Measurements from ENCODE around the gene ATP2B3.

ATP2B3 gene

GRCh38 chrX:153623310-153624029 lies 106.0 kb downstream of the ATP2B3 start:
- no peak for DNase-seq

- DNase-seq = no peak
Observed at GRCh38 chrX:153624196-153625091, 107.0 kb downstream of the ATP2B3 start.

- no peak for DNase-seq
Observed at GRCh38 chrX:153625271-153626024, 108.0 kb downstream of the ATP2B3 start.

- no peak for DNase-seq
Observed at GRCh38 chrX:153626025-153626633, 108.7 kb downstream of the ATP2B3 start.

GRCh38 chrX:153626863-153627674 lies 109.6 kb downstream of the ATP2B3 start:
- DNase-seq = no peak

GRCh38 chrX:153627675-153628111 lies 110.3 kb downstream of the ATP2B3 start:
- DNase-seq = no peak

- no peak for DNase-seq
Observed at GRCh38 chrX:153628129-153628528, 110.7 kb downstream of the ATP2B3 start.

GRCh38 chrX:153628665-153629064 lies 111.2 kb downstream of the ATP2B3 start:
- no peak for DNase-seq

GRCh38 chrX:153631346-153631745 lies 113.9 kb downstream of the ATP2B3 start:
- DNase-seq = no peak

GRCh38 chrX:153631907-153632594 lies 114.6 kb downstream of the ATP2B3 start:
- DNase-seq = no peak
